Measurements from ENCODE around the gene KLHL24. TPM values are rescaled to one million over a fixed set of nuclear protein-coding genes. Genes with fewer than 3 reads are reported as not detected.

The KLHL24 gene
- total and polyA plus RNA-seq, 2 of the 13 experiments (the other 11 are each of a cell fraction or from before 2014, with no cell fraction given), result 6.9 to 15.7 TPM

GRCh38 chr3:183636221-183637105 lies 1.0 kb downstream of the KLHL24 start (continued):
- TF ChIP-seq ZBTB46 (CRISPR knock-in tag; IDR thresholded peaks at IDR 0.05; ENCODE audit: borderline replicate concordance) (no peak), SCMH1 (CRISPR knock-in tag; IDR thresholded peaks at IDR 0.05; ENCODE audit: borderline replicate concordance) (no peak), ZKSCAN1 (IDR thresholded peaks at IDR 0.05; ENCODE audit: low read length) (no peak), MIXL1 (CRISPR knock-in tag; IDR thresholded peaks at IDR 0.05) (0 out of 2 replicates have a peak, but pooled peaks have one; percentile 21), CBX5 (CRISPR knock-in tag; IDR thresholded peaks at IDR 0.05; ENCODE audit: borderline replicate concordance) (no peak), DMTF1 (CRISPR knock-in tag; IDR thresholded peaks at IDR 0.05) (no peak), ZNF646 (CRISPR knock-in tag; IDR thresholded peaks at IDR 0.05) (no peak), JUN (CRISPR knock-in tag; IDR thresholded peaks at IDR 0.05) (no peak), ZBTB4 (CRISPR knock-in tag; IDR thresholded peaks at IDR 0.05; ENCODE audit: borderline replicate concordance) (no peak), ZNF513 (CRISPR knock-in tag; conservative IDR thresholded peaks at IDR 0.05) (no peak), ZNF350 (CRISPR knock-in tag; IDR thresholded peaks at IDR 0.05; ENCODE audit: borderline replicate concordance, low read depth) (no peak), TCF7 (IDR thresholded peaks at IDR 0.05; ENCODE audit: low read depth) (no peak)

Data from HepG2 (cell line).